GM21825 (cell line): ENCODE measurements around the gene DPP3.
"Not testable (repeated sequence)": the region's sequence is repeated elsewhere in the genome, so short reads cannot be mapped to it uniquely, and the experiment has no call there.

Source experiments
- ATAC-seq: cut with Tn5 transposase; IDR thresholded peaks from one replicate; pipeline ENCODE4 v1.9.1; 2021; ENCODE audit warnings: mild to moderate bottlenecking, moderate library complexity; ENCODE audit not compliant: unreplicated experiment

Gene DPP3

GRCh38 chr11:66529655-66530054, 49.4 kb downstream of the DPP3 start:
- no peak for ATAC-seq

GRCh38 chr11:66530927-66531709, 50.9 kb downstream of the DPP3 start:
- no peak for ATAC-seq

- ATAC-seq = no peak
These were observed 51.6 kb downstream of the DPP3 start for GRCh38 chr11:66531841-66532240.

GRCh38 chr11:66532784-66533183, 52.5 kb downstream of the DPP3 start:
- ATAC-seq = no peak

GRCh38 chr11:66539170-66539869, 59.1 kb downstream of the DPP3 start:
- ATAC-seq = no peak

GRCh38 chr11:66539870-66540213, 59.6 kb downstream of the DPP3 start:
- ATAC-seq = no peak

GRCh38 chr11:66540598-66540997, 60.4 kb downstream of the DPP3 start:
- not testable (repeated sequence) for ATAC-seq

- ATAC-seq = no peak
These were observed 61.7 kb downstream of the DPP3 start for GRCh38 chr11:66541892-66542291.

GRCh38 chr11:66542362-66542761, 62.1 kb downstream of the DPP3 start:
- no peak for ATAC-seq

GRCh38 chr11:66543263-66544107, 63.3 kb downstream of the DPP3 start:
- no peak for ATAC-seq

- ATAC-seq = not testable (repeated sequence)
These were observed 64.7 kb downstream of the DPP3 start for GRCh38 chr11:66544952-66545351.

GRCh38 chr11:66545701-66546367, 65.6 kb downstream of the DPP3 start, which contains the start of gene ZDHHC24:
ZDHHC24 (minus strand) TSS chr11:66546048; CDS start chr11:66546003, 45 bp downstream.
- peak; percentile 74 for ATAC-seq

GRCh38 chr11:66546368-66546965, 66.2 kb downstream of the DPP3 start, which contains the start of gene ACTN3:
ACTN3 (plus strand) TSS chr11:66546903; CDS start chr11:66546938, 35 bp downstream.
- no peak for ATAC-seq

- ATAC-seq = no peak
These were observed 66.9 kb downstream of the DPP3 start for GRCh38 chr11:66546966-66547661.

- ATAC-seq = no peak
These were observed 67.4 kb downstream of the DPP3 start for GRCh38 chr11:66547662-66548009.

GRCh38 chr11:66548041-66548440, 67.8 kb downstream of the DPP3 start:
- no peak for ATAC-seq

GRCh38 chr11:66548774-66549630, 68.8 kb downstream of the DPP3 start:
- no peak for ATAC-seq

GRCh38 chr11:66549696-66550095, 69.5 kb downstream of the DPP3 start:
- no peak for ATAC-seq

GRCh38 chr11:66550887-66551286, 70.7 kb downstream of the DPP3 start:
- ATAC-seq = no peak
